Right lobe of liver (tissue), 4 donors: Measurements from ENCODE around the gene CRB3.

Experiments
- POLR2A ChIP-seq: fragments of 450-650 bp; IDR thresholded peaks from one replicate; pipeline ENCODE4 v1.6.1; 2017; ENCODE audit warnings: antibody characterized with exemption, mild to moderate bottlenecking
- TF ChIP-seq, protein P1 (sequence below), 4 donors: fragments of 200-600 bp in 3 of 4; fragments of 450-650 bp in 1 of 4; IDR thresholded peaks; one replicate each; pipeline versions ENCODE4 v1.5.1 to v1.8.0; 2016 to 2022; ENCODE audit warnings: antibody characterized with exemption in 4 of 4, mild to moderate bottlenecking in 2 of 4
- donor health status: DM: no; HTN: no; CAD: no.
- donor health status: DM: no; HTN: no; CAD: no.
- donor health status: DM: no; HTN: yes; CAD: no.

DNA sequence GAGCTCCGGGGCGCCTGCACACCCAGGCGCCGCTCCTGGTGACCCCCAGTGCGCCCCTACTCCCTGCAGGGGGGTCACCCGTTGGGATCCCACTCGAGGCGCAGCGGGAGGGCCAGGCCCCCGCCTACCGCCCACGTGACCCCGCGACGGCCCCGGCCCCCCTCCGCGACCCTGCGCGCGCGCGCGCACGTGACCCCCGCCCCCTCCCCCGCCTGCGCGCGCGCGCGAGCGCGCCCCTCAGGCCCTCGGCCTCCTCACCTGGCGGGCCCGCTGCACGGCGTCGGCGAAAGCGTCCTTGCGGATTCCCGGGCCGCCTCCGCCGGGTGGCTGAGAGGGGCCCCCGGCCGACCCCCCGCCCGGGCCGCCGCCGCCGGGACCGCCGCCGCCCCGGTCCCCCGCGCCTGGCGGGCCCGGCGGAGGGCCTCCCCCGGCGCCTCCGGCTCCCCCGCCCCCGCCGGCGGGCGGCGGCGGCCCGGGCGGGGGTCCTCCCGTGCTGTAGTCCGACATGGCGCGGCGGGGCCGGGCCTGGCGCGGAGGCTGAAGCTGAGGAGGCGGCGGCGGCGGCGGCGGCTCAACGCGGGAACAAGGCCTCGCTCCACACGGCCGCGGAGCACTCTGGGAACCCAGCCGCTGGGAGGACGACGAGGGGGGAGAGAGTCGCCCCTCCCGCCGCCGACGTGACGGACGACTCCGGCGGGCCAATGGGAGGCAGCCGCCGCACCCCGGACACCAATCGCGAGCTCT is 39.7 kb upstream of the CRB3 start, which contains the start of gene KHSRP:
- TF ChIP-seq, protein P1, sequence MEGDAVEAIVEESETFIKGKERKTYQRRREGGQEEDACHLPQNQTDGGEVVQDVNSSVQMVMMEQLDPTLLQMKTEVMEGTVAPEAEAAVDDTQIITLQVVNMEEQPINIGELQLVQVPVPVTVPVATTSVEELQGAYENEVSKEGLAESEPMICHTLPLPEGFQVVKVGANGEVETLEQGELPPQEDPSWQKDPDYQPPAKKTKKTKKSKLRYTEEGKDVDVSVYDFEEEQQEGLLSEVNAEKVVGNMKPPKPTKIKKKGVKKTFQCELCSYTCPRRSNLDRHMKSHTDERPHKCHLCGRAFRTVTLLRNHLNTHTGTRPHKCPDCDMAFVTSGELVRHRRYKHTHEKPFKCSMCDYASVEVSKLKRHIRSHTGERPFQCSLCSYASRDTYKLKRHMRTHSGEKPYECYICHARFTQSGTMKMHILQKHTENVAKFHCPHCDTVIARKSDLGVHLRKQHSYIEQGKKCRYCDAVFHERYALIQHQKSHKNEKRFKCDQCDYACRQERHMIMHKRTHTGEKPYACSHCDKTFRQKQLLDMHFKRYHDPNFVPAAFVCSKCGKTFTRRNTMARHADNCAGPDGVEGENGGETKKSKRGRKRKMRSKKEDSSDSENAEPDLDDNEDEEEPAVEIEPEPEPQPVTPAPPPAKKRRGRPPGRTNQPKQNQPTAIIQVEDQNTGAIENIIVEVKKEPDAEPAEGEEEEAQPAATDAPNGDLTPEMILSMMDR (IDR thresholded peaks at IDR 0.05) = no peak
- peak; percentile 80 for TF ChIP-seq POLR2A
